ENCODE measurements around the gene CARD11.

CARD11 gene

DNA sequence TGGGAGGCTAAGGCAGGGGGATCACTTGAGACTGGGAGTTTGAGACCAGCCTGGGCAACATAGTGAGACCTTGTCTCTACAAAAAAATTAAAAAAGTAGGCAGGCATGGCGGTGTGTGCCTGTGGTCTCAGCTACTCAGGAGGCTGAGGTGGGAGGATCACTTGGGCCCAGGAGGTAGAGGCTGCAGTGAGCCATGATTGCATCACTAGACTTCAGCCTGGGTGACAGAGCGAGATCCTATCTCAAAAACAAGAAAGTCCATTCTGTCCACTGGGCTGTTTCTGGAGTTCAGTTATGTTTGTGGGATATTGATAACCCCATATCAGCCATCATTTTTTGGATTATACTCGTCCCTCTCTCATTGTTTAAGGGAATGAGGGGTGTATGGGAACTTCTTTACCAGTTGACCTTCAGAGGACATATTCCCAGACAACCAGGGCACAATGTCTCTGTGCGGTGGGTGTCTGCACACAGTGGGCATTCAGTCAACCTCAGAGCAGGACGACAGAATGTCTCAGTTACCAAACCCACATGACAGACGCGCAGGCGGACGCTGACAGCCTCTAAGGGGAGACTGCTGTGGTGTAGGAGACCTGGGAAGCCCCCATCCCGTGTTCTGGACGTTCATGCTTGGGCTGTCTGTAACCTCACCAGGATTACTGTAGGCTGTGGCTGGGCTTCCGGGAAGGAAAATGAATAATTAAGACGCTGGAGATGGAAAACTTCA, 69.4 kb downstream of the CARD11 start:
- TF ChIP-seq GATA1 (IDR thresholded peaks at IDR 0.05; ENCODE audit: low read depth, low read length) = no peak
- TF ChIP-seq POLR2A (IDR thresholded peaks at IDR 0.05; ENCODE audit: low read length) = no peak
- no peak for DNase-seq

DNA sequence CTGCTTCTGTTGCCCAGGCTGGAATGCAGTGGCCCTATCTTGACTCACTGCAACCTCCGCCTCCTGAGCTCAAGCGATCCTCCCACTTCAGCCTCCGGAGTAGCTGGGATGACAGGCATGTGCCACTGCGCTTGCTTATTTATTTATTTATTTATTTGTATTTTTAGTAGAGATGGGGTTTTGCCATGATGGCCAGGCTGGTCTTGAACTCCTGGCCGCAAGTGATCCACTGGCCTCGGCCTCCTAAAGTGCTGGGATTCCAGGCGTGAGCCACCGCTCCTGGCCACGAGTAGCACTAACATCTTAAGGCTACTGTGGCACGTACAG, 70.9 kb downstream of the CARD11 start:
- DNase-seq = no peak
- no peak for TF ChIP-seq GATA1 (IDR thresholded peaks at IDR 0.05; ENCODE audit: low read depth, low read length)
- TF ChIP-seq POLR2A (IDR thresholded peaks at IDR 0.05; ENCODE audit: low read length) = no peak

DNA sequence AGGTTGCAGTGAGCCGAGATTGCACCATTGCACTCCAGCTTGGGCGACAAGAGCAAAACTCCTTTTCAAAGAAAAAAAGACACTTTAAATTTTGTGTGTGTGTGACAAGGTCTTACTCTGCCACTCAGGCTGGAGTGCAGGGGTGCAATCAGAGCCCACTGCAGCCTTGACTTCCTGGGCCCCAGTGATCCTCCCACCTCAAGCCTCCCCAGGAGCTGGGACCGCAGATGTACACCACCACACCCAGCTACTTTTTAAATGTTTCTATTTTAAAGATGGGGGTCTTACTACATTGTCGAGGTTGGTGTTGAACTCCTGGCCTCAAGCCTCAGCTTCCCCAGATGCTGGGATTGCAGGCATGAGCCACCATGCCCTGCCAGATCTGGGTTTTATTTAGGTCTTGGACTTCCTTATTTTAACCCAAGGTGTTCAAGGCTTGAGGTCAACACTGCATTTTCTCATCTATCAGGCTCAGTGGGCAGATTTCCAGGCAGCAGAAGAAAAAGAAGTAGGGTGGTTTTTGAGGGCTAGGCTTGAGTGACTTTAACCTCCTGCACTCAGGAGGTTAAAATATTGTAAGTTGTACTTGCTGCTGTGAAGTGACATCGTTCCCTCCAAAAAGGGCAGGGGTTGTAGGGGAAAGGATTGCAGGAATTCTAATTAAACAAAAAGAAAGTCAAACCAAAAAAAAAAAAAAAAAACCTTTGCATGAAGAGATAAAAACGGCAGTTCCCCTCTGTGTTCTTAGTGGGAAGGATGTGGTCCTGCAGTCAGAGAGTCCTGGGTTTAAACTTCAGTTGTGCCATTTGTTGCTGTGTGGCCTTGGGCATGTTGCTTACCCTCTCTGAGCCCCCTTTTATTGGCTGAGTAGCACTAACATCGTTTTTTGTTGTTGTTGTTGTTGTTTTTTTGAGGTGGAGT, 71.5 kb downstream of the CARD11 start:
- TF ChIP-seq GATA1 (IDR thresholded peaks at IDR 0.05; ENCODE audit: low read depth, low read length) = no peak
- TF ChIP-seq POLR2A (IDR thresholded peaks at IDR 0.05; ENCODE audit: low read length) = no peak
- no peak for DNase-seq

DNA sequence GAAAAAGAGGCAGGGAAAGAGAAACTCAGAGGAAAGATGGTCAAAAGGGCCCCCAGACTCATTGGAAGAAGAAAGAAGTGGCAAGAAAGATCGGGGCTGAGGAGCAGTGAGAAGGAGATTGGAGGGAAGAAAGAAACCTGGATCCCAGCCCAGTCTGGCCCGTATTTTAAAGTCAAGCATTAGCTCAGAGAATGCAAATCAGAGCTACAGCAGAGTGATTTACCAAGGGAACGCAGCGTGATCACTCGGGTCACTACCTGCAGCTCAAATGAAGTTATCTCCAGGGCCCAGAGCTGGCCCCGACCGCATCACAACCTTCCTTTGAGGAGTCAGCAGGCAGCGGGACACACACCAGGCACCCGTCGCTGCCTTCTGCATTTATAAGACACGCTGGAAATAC, 72.8 kb downstream of the CARD11 start:
- DNase-seq = no peak
- TF ChIP-seq POLR2A (IDR thresholded peaks at IDR 0.05; ENCODE audit: low read length) (no peak), GATA1 (IDR thresholded peaks at IDR 0.05; ENCODE audit: low read depth, low read length) (no peak)

- TF ChIP-seq POLR2A (IDR thresholded peaks at IDR 0.05; ENCODE audit: low read length) (no peak), GATA1 (IDR thresholded peaks at IDR 0.05; ENCODE audit: low read depth, low read length) (no peak)
Measured at GRCh38 chr7:2970307-2970664, 73.4 kb downstream of the CARD11 start.

DNA sequence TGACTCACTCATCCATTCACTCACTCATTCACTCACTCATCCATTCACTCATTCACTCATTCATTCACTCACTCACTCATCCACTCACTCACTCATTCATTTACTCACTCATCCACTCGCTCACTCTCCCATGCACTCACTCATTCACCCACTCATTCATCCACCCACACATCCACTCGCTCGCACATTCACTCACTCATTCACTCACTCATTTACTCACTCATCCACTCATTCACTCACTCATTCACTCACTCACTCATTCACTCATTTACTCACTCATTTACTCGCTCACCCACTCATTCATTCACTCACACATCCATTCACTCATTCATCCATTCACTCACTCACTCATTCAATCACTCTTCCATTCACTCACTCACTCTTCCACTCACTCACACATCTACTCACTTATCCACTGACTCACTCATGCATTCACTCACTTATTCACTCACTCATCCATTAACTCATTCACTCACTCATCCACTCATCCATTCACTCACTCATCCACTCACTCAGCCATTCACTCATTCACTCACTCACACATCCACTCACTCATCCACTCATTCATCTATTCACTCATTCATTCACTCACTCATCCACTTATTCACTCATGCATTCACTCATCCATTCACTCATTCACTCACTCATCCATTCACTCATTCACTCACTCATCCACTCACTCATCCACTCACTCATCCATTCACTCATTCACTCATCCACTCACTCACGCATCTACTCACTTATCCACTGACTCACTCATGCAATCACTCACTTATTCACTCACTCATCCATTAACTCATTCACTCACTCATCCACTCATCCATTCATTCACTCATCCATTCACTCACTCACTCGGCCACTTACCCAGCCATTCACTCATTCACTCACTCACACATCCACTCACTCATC, 74.0 kb downstream of the CARD11 start:
- TF ChIP-seq POLR2A (IDR thresholded peaks at IDR 0.05; ENCODE audit: low read length) (no peak), GATA1 (IDR thresholded peaks at IDR 0.05; ENCODE audit: low read depth, low read length) (no peak)
- no peak for DNase-seq

More at GRCh38 chr7:2970307-2970664, 73.4 kb downstream of the CARD11 start:
- no peak for DNase-seq

GRCh38 chr7:2968616-2969397, 74.9 kb downstream of the CARD11 start:
- no peak for DNase-seq
- TF ChIP-seq GATA1 (IDR thresholded peaks at IDR 0.05; ENCODE audit: low read depth, low read length) = no peak
- TF ChIP-seq POLR2A (IDR thresholded peaks at IDR 0.05; ENCODE audit: low read length) = no peak

GRCh38 chr7:2968176-2968575, 75.5 kb downstream of the CARD11 start:
- no peak for DNase-seq

DNA sequence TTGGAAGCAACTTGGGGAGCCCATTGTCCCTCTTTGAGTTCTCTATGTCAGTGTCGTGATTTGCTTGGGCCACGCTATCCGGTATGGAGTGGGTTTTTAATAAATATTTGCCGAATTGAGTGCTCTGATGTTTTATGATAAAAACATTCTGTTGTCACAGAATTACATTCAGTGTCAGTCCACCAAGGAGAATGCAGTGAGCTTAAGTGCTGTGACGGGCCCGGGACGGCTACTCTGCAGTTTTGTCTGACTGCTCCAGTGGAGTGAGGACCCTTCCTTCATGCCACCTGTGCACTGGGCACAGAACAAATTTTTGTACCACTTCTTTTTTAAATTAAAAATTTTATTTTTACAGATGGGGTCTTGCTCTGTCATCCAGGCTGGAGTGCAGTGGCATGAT, 76.0 kb downstream of the CARD11 start:
- TF ChIP-seq GATA1 (IDR thresholded peaks at IDR 0.05; ENCODE audit: low read depth, low read length) (no peak), POLR2A (IDR thresholded peaks at IDR 0.05; ENCODE audit: low read length) (no peak)
- DNase-seq = no peak

More at GRCh38 chr7:2968176-2968575, 75.5 kb downstream of the CARD11 start:
- TF ChIP-seq POLR2A (IDR thresholded peaks at IDR 0.05; ENCODE audit: low read length) (no peak), GATA1 (IDR thresholded peaks at IDR 0.05; ENCODE audit: low read depth, low read length) (no peak)

DNA sequence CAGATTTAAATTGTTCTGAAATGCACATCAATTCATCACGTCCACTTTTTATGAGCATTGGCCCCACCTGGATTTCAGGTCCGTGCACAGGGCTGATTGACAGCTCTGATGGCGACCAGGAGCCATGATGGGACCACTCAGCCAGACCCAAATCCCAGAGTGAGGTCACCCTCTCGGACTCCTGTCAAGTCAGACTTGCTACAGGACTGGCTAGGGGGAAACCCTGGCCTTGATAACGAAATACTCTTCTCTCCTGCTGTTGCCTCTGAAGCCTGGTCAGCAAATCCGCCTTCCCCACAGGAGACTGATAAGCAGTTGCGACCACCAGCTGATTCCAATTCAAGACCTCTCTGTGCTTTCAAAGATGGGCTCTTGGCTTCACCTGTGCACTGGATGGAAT, 76.4 kb downstream of the CARD11 start:
- no peak for DNase-seq
- no peak for TF ChIP-seq POLR2A (IDR thresholded peaks at IDR 0.05; ENCODE audit: low read length)
- TF ChIP-seq GATA1 (IDR thresholded peaks at IDR 0.05; ENCODE audit: low read depth, low read length) = no peak

DNA sequence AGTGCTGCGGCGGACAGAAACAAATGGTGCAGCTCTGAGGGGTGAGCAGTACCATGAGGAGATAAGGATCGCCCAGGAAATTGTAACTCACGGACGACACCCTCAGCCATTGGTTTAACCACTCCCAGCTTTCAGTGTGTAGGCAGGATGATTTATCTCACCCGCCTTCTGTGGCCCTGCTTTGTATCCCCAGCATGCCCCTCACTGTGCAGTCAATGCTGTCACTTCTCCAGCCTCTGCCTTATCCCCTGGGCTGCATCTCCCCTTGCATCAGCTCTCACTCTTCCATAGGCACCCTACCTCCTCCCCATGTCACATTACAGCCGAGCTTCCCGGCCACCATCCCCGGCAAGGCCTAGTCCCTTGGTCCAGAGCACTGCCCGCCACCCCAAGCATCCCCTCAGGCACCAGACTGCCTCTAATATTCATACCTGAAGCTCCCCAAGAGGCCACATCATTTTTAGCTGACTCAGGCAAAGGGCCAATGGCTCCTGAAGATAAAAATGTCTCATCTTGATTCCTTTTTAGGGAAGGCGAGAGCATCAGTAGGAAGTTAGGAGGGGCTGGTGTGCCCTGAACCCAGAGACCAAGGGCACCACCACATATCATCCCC, 77.1 kb downstream of the CARD11 start:
- no peak for TF ChIP-seq GATA1 (IDR thresholded peaks at IDR 0.05; ENCODE audit: low read depth, low read length)
- no peak for TF ChIP-seq POLR2A (IDR thresholded peaks at IDR 0.05; ENCODE audit: low read length)
- DNase-seq = no peak

GRCh38 chr7:2965745-2966270, 77.9 kb downstream of the CARD11 start:
- TF ChIP-seq POLR2A (IDR thresholded peaks at IDR 0.05; ENCODE audit: low read length) = no peak
- no peak for TF ChIP-seq GATA1 (IDR thresholded peaks at IDR 0.05; ENCODE audit: low read depth, low read length)
- no peak for DNase-seq
